ENCODE data around the gene ADAMTS15. TPM values are rescaled to one million over a fixed set of nuclear protein-coding genes. Genes with fewer than 3 reads are reported as not detected.

The ADAMTS15 gene
- total RNA-seq, 4 donors from 2014 or later = 26.3 to 49.6 (median 34.5) TPM

DNA sequence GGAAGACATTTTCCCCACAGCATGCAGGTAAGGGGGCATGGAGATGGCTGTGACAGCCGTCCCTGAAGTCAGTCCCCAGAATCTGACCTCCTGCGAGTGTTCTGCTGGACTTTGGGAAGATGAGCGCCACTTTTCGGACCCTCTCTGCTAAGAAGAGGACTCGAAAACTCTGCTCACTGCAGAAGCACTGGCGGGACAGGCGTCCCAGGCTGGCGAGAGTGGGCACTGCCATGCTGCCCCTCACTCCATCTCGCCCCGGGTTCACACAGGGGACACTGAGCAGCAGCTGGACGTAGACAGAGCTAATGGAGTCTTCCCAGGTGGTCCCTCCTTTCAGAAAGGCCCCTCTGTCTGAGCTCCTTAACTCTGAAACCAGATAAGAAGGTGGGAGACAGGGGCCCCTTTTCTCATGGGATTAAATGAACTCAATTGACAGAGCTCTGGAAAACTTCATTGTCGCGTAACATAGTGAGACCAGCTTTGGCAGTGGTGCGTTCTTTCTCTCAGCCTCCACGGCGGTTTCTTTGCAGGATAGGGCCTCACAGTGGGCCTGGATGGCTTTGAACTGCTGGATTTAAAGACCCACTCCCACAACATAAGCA, 24.8 kb upstream of the ADAMTS15 start:
- TF ChIP-seq, protein P1, sequence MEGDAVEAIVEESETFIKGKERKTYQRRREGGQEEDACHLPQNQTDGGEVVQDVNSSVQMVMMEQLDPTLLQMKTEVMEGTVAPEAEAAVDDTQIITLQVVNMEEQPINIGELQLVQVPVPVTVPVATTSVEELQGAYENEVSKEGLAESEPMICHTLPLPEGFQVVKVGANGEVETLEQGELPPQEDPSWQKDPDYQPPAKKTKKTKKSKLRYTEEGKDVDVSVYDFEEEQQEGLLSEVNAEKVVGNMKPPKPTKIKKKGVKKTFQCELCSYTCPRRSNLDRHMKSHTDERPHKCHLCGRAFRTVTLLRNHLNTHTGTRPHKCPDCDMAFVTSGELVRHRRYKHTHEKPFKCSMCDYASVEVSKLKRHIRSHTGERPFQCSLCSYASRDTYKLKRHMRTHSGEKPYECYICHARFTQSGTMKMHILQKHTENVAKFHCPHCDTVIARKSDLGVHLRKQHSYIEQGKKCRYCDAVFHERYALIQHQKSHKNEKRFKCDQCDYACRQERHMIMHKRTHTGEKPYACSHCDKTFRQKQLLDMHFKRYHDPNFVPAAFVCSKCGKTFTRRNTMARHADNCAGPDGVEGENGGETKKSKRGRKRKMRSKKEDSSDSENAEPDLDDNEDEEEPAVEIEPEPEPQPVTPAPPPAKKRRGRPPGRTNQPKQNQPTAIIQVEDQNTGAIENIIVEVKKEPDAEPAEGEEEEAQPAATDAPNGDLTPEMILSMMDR (IDR thresholded peaks at IDR 0.05) = no peak
- ATAC-seq (ENCODE audit: low FRiP score) = no peak
- no peak for DNase-seq (ENCODE audit: low spot score)

DNA sequence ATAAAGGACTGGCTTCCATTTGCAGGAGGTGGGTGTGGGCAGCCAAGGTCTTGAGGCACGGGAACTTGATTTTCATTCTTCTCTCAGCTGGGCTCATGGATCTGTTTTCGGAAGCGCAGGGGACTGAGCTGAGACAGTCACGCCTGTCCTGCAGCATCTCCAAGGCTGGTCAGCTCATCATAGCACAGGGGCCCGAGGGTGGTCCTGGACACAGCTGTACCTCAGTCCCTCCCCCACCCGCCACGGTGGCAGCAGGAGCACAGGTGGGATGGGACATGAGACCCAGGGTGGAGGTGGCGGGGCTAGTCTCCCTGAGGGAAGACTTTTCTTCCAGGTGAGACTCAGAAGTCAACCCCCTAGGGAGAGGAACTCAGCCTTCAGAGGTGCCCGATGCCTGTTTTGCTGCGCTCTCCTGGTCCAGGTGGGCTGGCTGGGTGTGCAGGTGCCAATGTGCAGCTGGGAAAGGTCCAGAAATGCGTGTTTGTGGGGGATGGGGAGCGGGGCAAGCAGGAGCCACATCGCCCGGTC, 23.8 kb upstream of the ADAMTS15 start:
- TF ChIP-seq, protein P1 (IDR thresholded peaks at IDR 0.05) = no peak
- ATAC-seq (ENCODE audit: low FRiP score) = no peak
- no peak for DNase-seq (ENCODE audit: low spot score)

DNA sequence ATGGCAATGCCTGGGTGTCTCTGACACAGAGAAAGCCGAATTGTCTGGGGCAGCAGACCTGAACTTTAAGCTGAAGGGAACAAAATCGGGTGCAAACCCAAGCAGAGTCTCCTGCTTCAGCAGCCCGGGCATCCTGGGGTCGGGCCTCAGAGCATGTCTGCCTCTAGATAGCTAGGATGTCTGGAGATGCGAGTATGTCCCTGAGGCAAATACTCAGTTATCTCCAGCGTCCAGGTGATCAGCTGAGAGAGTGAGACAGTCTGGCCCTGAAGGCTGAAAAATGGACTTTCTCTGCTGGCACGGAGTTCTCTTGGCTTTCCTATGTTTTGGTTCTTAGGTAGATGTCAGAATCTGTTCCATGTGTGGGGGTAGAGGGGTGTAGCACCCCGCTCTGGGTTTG, 23.3 kb upstream of the ADAMTS15 start:
- DNase-seq (ENCODE audit: low spot score) (no peak), ATAC-seq (ENCODE audit: low FRiP score) (no peak)
- TF ChIP-seq, protein P1 (IDR thresholded peaks at IDR 0.05) = no peak

DNA sequence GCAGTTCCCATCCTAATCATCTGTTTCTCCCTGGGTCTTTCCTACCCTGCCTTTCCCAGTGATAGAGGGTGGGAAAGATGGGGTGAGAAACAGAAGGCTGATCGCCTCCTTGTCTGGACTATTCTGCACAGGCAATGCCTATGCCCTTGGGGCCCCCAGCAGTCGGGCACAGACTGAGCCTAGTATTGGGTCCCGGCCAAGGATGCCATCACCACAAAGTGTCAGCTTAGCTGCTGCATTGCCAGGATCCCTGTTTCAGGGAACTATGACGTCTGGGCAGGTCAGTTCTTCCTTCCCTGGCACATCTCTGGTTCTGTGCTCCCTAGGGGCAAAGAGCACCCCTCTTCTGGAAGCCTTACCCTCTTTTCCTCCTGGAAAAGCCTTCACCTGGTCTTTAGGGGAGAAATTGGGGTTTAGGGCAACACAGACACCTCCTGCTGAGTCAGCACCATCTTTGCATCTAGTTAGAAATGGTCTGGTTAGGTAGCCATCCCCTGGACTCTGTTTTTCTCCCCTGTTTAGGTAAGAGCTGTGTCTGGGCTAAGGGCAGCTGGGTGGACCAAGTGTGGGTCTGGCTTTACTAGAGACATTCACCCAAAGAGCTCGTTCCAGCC, 22.1 kb upstream of the ADAMTS15 start:
- DNase-seq (ENCODE audit: low spot score) (no peak), ATAC-seq (ENCODE audit: low FRiP score) (no peak)
- TF ChIP-seq, protein P1 (IDR thresholded peaks at IDR 0.05) = no peak

DNA sequence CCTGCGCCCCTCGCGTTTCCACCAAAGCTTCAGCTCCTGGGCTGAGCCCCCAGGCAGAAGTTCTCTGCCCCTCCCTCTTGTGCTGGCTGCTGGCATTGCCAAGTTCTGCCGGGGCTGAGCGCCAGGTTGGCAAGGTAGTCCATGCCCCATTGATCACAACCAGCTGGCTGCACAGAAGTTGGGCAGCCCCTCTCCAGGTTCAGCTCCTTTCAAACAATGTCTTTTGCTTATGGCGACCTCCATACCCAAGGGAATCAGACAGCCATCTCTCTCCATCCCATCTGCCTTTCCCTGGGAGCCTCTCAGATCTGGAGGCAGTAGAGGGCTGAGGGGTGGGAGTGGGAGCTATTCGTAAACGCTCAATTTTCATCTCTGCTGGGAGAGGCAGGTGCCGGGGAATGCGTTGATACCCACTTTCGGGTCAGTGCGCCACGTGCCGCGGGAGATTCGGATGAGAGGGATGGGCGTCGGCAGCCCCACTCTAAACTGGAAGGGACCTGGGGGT, 21.6 kb upstream of the ADAMTS15 start:
- DNase-seq (ENCODE audit: low spot score) (no peak), ATAC-seq (ENCODE audit: low FRiP score) (no peak)
- TF ChIP-seq, protein P1 (IDR thresholded peaks at IDR 0.05) = no peak

DNA sequence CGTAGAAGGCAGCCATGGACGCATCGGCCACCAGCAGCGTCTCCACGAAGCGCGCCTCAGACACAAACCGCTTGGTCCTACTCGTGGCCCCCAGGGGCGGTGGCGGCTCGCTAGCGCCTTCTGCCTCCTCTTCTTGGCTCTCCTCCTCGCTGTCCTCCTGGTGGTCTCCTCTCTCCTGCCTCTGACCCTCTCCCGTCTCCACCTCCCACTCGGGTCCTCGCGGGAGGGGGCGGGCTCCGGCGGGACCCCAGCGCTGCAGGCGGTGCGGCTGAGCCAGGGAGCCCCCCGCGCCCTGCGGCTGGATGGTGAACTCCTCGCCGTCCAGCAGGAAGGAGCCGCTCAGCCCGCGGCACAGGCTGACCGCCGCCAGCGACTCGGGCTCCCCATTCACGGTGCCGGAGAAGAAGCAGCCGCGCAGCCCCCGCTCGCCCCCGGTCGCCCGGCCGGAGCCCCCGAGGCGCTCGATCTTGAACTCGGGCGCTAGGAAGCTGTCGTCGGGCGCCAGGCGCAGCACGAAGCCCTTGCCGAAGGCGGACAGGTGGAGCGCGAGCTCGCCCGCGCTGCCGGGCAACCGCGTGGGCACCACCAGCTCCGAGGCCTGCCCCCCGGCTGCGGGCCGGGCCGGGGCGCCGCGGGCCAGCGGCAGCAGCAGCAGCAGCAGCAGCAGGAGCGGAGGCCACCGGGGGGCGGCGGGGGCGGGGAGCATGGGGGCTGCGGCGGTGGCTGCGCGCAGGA, 20.7 kb upstream of the ADAMTS15 start:
- DNase-seq (ENCODE audit: low spot score) (no peak), ATAC-seq (ENCODE audit: low FRiP score) (no peak)
- TF ChIP-seq, protein P1 (IDR thresholded peaks at IDR 0.05) = no peak

Measured in omental fat pad (tissue), 4 donors.